HG03060 (cell line): ENCODE results near the gene LNX2.

Experiments used
- ATAC-seq: cut with Tn5 transposase; IDR thresholded peaks from one replicate; pipeline ENCODE4 v1.9.1; 2021; ENCODE audit warnings: low read depth, moderate number of reproducible peaks; ENCODE audit not compliant: unreplicated experiment

LNX2 gene

DNA sequence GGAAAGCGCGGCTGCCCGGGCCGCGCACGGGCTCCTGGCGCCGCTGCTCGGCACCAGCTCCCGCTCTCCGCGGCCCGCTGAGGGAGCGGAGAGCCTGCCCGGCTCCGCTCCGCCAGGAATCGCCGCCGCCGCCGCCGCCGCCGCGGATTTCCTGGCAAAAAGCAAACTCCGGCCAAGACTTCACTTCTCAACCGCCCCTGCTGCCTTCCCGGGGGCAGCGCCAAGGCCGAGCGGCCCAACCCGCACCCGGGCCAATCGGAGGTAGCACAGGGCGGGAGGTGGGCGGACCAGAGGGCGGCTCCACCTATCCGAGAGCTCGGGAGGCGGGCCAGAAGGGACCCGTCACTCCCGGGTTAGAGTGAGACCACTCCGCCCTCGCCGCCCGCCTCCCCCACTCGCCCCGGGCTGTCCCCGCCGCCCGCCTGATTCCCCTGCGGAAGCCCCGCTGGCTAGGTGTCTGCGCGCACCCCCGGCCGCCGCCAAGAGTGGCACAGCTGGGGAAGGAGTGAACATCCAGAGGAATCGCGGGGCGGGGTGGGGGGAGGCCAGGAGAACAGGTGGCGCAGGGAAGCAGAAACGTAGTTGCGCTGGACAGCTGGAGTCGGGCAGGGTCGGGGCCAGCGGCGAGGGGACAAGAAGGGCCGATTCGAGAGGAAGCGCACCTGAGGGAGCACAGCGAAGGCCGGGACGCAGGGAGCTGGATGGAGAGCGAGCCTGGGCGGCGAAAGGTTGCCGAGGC is at the start of gene LNX2:
TSS of gene LNX2 (minus strand) at position 153 of the 739 bp plus-strand sequence. CDS start 38,826 bp downstream, outside the sequence.
- ATAC-seq: peak; percentile 76

DNA sequence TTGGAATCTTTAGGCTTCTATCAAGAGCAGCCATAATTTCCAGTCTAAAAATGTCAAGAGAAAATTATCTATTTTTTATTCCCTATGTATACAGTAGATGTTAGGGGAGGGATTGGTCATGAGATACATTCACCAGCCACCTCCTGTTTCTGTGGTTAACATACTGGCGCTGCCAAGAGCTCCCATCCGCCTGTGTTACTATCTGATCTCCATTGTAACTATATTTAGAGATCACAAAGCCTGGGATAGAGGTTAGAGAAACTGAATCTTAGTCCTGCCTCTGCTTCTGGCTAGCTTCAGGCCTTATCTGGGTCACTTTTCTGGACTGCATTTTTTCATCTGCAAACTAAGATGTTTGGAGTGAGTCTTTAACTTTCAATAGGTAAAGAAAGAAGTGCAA is 47.6 kb upstream of the LNX2 start:
- ATAC-seq: no peak

DNA sequence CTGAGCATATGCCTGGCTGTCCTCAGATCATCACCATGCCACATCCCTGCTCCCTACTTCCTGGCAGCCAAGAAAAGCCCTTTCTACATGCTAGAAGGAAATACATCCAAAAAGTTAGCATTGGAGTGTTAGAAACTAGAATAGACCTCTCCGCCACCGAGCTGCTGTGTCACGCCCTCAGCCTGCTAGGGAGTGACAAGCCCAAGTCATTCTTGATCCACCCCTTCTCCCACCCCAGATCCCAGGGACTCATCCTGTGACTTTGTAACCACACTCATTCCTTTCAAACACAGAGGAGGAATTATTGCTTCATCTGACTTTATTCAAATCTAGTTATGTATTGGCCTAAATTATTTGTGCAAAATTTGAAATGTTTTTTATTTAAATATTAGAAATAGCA is 46.6 kb upstream of the LNX2 start:
- no peak for ATAC-seq

DNA sequence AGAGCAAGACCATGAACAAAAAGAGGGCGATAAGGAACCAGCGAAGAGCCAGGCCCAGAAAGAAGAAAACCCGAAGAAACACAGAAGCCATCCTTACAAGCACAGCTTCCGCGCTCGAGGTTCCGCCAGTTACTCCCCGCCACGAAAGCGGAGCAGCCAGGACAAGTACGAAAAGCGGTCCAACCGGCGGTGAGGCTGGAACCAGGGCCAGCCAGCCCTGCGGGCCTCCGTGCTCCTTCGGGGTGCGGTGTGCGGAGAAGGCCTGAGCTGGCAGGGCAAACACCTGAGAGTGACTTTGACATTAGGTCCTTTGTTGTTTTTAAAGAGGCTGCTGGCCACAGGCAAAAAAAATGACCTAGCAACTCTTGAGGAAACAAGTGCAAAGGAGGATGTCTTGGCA is 45.4 kb upstream of the LNX2 start:
- ATAC-seq: no peak

DNA sequence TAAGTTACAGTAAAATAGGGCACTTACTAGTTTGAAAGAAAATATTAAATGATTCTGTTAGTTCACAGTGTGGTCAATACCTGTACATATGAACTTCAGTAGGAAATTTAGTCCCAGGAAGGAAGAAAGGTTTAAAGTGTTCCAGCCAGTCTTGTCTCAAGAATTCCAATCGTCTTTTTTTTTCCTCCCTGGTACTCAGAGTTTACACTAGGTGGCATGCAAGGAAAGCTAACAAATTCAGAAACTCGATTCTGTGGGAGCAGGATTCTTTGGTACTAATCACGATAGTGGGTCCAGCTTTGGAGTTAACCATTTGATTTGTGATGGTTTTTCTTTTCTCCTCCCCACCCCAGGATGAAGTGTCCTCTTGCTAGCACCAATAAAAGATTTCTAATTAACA is 45.0 kb upstream of the LNX2 start:
- ATAC-seq: no peak

DNA sequence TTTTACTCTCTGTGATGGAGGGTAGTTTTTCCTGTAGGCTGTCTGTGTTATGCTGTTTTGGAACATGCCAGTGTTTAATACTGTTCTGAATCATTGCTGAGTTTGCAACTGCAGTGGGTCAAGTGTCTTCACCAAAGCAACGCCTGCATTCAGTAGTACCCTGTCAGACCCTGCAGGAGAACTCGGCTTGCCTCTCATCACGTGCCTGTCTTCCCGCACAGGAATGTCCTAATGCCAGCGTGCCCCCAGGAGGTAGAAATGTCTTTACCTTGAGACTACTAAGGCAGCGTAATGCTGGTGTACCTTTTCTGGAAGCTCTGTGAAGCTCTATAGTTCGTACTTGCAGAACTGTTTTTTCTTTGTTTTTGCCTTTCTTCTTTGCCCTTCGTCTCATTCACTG is 43.6 kb upstream of the LNX2 start:
- ATAC-seq: no peak

DNA sequence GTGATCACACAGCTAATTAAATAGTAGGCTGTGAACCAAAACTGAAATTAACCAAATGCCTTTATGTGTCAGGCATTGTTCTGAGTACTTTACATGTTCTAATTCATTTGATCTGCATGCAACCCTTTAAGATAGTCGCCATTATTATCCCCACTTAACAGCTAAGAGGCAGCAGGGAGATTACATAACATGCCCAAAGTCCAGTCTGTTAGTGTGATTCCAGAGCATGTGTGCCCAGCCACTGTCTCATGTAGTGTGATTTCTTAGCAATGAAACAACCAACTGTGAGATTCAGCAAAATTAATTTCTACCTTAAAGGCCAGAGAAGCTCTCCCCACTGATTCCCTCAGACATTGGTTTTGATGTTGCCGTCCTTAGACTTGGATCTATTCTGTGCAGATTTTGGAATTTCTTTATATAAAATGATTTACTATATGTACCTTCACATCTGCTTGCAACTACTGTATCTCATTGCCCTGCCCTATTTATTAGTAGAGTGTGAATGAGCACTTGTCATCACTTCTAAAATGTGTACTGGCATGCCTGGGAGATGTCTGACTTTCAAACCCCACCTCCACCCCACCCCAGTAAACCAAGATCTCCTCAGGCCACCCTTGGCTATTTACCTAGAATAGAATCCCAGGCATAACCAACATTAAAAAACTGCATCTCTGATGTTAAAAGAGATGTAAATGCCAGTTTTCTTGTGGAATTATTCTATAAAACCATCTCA is 42.6 kb upstream of the LNX2 start:
- ATAC-seq: no peak

DNA sequence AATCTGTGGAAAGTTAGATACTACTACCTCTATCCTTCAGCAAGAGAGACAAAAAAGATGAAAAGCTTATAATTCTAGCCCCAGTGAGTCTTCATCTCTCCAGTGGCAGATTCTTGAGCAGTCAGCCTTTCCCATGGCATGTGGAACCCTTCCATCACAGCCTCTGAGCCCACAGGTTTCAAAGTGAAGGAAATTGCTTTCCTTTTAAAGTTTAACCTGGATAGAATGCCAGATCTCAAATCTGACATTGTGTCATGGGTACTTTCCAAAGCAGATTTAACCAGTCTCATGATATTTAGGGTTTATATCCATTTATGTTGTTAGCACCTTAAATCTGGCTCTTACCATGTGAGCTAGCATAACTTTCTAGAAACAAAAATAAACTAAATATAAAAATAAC is 40.7 kb upstream of the LNX2 start:
- no peak for ATAC-seq

DNA sequence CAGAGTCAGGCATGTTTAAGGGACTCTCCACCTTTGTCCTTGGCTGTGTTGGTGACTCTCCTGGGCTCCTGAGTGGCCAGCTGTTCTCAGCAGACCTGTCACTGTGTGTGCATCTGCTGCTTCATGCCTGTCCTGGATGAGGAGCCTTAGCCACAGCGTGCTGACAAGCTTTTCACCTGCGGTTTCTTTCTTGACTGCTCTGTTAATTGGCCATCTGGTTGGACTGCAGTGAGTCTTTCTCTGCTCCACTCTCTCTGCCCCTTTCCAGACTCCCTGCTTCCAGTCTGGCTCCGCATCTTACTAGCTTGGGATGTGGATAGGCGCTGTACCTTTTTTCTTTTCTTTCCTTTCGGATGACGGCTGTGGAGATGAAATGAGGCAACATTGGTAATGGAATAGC is 40.2 kb upstream of the LNX2 start:
- no peak for ATAC-seq

DNA sequence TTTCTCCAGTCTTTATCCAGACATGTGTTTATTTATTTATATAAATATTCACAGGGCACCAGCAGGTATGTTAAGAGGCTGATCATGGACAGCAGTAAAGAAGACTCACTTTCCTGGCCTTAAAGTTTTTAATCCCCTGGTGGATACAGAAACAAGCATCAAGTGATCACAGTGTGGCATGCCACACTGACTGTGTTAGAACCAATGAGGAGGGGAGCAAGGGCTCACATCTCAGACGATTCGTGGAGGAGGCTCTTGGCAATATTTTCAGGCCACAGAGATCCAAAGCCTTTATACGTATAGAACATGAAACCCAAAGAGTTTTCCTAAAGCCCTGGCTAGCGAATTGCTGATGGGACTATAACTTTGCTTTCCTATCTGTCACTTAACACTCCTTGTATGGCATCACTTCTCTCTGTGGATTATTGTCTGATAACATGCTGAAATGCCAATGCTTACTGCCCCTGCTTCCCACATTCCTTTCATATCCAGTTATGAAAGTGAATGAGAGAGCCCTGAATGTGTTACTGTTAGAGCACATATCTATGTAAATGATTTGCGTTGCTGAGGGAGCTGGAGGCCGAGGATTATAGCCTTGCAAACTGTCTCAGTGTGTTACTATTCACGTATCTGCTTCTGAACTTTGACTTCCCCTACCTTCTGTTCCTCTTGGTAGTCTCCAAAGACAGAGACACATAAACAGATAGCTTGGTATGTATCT is 39.0 kb upstream of the LNX2 start:
- ATAC-seq: no peak

DNA sequence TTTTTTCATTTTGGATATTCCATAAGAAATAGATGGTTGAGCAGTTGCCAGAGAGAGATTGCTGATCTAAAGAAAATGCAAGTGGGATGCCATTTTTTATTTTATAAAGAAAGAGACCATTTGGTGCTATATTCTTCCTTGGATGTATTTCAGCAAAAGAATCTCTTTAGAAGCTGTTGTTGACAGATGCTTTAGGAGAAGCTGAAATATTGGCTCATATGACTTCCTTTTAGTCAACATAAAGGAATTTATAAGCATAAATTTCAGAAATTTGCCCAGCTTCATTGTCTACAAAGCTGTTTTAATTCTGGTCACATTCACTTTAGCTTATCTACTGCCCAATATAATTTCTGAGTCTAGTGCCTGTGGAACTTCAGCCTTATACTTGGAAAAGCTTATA is 38.2 kb upstream of the LNX2 start:
- no peak for ATAC-seq

DNA sequence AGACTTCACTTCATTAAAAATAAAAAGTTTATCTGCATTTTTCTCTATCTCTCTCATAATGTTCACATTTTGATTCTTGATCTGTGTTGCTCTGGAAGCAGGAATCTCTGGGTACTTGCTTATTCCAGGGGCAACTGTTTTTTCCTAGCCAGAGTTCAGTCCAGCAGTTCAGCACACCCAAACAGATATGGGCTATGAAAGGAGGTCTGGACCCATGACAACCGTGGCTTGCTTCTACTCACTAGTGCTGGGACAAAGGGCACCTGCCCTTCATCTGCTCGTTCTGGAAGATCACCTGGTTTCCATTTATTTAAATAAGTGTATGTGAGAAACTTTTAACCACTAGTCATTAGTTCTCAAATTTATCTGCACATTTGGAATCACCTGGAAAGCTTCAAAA is 37.4 kb upstream of the LNX2 start:
- ATAC-seq: no peak

DNA sequence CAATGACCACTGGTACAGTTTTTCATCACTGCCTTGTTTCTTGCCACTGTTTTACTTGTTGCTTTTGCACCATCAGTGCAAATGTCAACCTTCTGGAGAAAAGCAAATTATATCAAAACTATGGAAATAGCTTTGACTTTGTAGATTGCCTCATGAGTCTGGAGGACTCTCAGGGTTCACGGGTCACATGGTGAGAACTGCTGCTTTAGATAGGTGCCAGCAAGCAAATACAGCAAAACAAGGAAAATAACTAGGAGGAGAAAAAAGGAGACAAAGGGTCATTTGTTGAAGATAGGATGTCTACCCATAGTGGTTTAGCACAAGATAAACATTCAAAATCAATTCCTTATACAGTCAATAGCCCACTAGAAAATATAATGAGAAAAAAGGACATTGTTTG is 34.5 kb upstream of the LNX2 start:
- ATAC-seq: no peak

DNA sequence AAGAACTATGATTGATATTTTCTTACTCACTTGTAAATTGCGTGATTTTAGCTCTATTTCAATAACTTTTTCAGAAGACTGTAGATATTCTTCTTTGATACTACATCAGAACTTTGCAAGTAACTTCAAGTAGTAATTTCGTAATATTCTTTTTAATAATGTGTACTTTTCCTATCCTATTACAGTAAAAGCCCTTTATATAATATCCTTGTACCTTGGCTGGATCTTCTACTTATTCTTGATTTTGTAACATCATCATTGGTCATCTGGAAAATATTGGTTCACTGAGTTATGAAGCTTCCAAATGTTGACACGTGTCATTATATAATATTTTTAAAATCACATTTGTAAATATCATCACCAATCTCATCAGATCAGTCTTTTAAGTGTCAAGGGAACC is 33.7 kb upstream of the LNX2 start:
- ATAC-seq: no peak

DNA sequence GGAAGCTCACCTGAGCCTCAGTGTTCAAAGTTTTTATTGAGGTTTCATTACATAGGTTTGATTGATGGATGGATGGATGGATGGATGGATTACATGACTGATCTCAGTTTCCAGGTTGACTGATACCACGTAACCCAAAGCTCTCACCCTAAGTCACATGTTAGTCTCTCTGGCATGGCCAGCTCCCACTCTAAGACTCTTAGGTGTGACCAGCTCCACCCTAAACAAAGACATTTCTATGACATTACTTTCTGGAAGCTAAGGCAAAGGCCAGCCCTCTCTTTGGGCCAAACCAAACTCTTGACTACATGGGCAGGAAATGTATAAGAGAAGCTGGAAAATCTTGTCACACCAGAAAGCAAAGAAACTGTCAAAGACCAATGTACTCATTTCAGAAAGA is 30.0 kb upstream of the LNX2 start:
- no peak for ATAC-seq

DNA sequence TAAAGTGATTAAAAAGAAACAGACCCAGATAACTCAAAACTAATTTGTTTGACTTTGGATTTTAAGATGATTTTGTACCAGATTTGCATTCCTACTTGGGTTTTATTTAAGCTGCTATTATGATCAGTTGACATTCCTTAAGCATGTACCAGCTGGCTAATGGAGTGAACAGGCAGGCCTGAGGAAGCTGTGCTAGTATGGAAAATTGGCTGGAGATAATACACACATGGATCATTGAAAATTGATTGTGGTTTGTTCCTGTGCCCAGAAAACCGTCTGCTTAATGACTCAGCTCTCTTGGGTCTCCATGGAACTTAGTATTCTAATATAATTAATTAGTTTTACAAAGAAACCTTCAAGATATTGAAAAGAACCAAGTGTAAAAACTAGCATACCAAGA is 24.0 kb upstream of the LNX2 start:
- no peak for ATAC-seq

DNA sequence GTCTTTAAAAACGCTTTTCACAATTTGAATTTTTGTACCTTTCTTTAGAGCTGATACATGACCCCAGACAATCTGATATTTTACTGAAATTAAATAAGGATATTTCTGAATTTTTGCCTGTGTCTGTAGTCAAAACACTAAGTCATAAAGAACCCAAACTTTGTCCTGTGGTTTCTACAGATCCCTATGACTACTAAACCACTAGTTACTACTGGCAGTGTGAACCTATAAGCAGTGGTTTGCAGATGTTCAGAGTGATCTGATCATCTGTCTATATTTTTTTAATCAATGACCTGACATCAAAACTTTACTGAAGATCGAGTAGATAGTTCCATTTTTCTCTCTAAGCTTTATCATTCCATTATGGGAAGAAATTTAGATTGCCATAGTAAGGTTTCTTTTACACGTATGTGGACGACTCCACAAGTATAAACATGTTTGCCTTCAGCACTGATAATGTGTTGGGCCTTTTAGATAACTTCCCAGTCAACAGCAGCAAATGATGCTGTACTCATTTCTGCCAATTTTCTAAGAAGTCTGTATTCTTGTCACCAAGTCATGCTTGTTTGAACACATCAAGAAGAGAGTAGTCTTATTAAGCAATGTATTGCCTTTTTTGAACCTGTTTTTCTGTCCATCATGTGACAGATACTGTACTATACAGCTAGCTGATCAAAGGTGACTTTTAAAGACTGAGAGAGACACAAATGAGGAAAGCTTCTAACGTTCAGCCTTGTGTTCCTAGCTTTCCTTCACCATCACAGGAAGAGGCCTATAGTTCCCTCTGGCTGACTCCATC is 23.2 kb upstream of the LNX2 start:
- ATAC-seq: no peak

DNA sequence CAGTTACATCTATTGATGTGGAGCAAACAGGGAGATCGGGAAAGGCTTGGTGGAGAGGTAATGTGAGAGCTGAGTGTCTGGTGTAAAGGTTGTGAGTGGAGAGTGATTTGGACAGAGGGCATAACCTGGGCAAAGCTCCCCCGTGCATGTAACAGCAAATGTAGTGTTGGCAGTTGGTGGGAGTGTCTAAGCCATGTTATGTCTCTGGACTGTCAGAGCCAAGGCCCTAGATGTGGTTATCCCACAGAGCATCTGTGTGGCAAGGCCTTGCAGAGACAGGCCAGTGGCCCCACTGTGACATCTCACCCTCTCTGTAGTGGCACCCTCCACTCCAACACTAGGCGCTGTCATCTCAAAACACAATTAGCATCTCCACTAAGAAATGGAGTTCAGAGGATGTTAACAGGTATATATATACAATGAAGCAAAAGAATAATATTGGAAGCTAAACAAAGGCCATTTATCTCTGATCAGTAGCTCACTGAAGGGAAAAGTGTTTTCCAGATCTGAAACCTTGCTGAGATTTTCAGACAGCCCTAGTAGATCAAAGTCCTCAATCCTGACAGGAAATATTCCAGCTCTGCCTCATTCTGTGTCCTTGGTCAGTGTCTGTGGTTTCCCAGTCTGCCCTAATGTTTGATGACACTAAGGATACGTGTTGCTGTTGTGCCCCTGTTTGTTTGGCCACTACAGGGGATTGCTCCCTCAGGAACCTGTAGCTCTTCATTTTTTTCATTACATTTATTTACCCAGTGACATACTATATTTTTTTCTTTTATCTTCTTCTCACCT is 21.6 kb upstream of the LNX2 start:
- ATAC-seq: no peak

DNA sequence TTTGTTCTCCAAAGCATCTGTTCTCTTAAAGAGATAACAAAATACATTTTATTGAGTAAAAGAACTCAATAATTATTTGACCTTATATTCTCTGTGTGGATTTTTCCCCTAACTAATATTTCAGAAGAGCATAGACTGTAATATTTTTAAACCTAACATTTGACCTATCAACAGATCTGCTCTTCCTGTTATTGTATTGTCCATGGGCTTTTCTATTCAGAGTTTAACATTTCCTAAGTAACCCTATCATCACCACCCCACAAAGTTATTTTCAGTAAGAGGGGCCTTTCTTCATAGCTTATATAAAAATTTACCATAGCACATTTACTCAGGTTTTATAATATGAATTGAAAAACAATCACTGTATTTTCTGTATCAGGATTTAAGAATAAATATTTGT is 18.9 kb upstream of the LNX2 start:
- ATAC-seq: no peak

DNA sequence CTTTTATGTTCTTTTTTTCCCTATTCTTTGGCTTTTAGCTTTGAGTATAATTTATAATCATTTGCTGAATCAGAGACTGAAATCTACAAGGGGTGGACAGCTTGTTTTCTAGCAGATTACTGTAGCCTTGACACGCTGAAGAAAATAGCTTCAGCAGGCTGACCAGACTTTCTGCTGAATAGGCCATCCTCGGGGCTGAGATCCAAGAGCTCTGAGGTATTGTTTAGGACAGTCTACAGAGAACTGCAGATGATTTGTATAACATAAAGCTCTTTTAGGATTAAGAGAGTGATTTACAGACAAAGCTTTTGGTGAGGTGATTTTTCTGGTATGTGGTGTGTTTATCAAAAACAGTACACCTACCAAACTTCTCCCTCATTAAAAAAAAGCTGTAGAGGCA is 18.2 kb upstream of the LNX2 start:
- ATAC-seq: no peak
